ENCODE results near the gene MRGPRX2.
A peak's percentile ranks its signal among the peaks of the same experiment; 100 is the strongest.

Gene MRGPRX2

DNA sequence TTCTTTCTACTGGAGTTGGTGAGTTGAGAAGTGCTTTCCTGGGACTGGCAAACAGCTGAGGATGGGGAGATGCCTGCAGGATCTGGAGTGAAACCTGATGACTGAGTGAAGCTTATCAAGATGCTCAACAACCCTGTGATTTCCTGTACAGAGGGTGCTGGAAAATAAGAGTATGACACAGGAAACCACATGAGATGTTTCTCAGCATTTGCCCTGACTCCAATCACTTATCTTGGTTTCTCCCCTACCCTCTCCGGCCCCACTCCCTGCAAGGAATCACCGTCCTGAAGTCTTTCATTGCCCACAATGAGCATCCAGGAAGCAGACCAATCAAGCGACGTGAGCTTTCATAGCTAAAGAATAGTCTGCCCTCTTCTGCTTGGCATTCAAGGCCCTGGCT lies at the start of gene MRGPRX2:
Gene MRGPRX2, minus strand, starts transcription at position 89 of the 400 bp plus-strand sequence. CDS start 4,315 bp downstream, outside the sequence.
- DNase-seq (ENCODE audit: low read depth in 2 of 3, low spot score in 1 of 3): peak in 2 of 3 donors; percentile 8 to 17

DNA sequence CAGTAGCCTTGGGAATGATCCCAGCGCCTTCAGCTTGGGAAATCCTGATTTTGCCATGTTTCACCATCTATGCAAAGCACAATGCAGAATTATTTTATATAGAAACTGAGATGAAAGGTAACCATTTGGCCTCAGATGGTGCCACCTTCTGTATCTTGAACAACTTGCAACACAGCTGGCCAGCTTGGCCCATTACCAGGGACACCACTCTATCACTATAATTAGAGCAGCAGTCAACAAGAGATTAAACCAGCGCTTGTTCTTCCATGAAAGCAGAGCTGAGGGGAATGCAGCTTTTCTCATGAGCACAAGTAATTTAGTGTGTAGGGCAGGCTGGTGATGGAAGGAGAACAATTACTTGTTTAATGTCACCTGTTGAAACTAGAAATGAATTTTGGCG lies 49.8 kb upstream of the MRGPRX2 start:
- no peak for DNase-seq (ENCODE audit: low read depth in 2 of 3, low spot score in 1 of 3)

DNA sequence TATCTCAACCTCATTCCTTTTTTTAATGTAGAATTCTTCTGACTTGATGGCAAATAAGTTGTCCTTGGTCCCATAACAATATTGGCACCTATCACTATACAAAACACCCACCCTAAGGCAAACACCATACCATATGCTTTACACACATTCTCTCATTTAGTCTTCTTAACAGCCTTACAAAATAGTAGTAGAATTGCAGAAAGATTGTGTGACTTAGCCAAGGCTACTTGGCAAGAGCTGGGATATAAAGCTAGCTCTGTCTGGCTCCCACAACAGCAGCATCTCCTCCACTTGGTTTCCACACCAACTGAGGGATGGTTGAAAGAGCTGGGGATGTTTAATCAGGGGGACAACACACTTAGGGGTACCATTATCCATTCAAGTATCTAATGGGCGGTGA lies 46.6 kb upstream of the MRGPRX2 start:
- no peak for DNase-seq (ENCODE audit: low read depth in 2 of 3, low spot score in 1 of 3)

DNA sequence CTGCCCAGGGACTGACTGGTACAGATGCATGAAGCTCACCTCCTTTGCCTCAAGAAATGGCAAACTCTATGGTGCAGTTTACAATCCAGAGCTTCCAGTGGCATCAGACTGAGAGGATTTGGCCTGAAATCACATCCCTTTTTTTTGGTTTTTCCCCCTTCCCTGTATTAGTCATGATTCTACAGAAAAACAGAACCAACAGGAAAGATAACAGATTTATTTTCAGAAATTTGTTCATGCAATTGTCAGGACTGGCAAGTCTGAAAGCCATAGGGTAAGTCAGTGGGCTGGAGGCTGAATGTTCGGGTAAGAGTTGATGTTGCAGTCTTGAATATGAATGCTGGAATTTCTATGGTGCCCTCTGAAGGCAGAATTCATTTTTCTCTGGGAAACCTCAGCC lies 44.5 kb upstream of the MRGPRX2 start:
- no peak for DNase-seq (ENCODE audit: low read depth in 2 of 3, low spot score in 1 of 3)

DNA sequence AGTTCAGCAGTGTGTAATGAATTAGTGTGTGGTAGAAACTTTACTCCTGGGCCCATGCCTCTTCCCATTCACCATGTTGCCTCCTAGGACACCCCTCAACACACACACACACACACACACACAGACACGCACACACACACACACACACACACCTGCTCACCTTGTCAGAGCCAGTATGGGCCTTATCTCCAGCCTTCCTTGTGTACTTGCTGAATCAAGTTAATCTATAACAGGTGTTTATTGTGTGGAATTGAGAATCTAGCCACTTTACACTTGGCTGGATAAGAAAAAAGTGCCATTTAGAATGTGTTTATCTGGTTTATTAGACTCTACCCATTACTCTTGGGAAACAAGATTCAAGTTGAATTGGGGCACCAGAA lies 42.0 kb upstream of the MRGPRX2 start:
- no peak for DNase-seq (ENCODE audit: low read depth in 2 of 3, low spot score in 1 of 3)

DNA sequence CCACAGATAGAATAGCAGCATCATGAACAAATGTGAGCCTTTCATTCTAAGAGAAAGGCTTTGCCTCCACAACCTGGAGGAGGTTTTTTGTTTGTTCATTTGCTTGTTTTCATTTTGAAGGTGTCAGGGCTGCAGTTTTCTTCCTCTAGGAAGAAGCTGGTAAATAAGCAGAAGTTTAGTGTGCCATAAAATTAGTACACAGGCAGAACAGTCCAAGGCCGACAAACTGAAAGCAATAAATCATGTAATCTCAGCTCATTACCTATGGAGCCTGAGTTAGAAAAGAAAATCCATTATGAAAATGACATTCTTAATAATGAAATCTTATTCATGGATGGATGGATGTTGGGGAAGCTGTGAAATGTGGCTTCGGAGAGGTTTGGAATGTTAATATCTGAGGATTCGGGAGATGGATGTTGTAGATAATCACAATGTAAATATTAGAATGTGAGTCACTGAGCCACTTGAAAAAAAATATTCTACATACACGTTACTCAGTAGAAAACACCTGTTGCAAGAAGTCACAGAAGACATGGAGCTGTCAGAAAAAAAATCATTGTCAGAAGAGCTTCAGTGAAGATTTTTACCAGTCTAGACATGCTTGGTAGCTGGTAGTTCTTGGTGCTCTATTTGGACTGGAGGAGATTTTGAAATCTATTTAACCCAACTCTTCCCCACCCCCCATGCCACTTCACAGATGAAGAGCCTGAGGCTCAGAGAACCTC lies 41.4 kb upstream of the MRGPRX2 start:
- no peak for DNase-seq (ENCODE audit: low read depth in 2 of 3, low spot score in 1 of 3)

DNA sequence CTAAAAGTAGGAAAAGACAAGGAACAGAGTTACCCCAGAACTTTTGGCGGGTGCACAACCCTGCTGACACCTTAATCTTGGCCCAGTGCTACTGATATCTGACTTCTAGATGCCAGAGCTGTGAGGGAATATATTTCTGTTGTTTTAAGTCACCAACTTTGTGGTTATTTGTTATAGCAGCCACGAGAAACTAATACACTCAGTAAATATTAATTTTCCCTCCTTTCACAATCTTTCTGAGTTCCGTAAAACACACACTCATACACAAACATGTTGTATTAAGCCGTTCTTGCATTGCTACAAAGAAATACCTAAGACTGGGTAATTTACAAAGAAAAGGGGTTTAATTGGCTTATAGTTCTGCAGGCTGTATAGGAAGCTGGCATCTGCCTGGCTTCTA lies 40.4 kb upstream of the MRGPRX2 start:
- DNase-seq (ENCODE audit: low read depth in 2 of 3, low spot score in 1 of 3): no peak

DNA sequence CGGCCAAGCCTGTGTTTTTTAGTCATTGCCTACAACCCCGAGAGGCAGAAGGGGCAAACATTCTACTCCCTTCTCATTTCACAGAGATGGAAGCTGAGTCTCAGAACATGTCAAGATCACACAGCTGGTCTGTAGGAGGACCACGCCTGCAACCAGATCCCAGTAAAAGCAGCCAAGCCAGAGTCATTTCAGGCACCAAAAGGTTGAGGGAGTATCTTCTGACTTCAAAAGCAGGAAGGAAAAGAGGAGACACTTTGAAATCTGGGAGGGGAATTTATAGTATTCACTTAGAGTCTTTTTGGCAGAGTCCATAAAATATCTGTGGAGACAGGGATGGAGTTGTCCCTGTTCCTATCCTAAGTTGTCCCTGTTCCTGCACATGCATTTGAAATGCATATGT lies 38.6 kb upstream of the MRGPRX2 start:
- no peak for DNase-seq (ENCODE audit: low read depth in 2 of 3, low spot score in 1 of 3)

DNA sequence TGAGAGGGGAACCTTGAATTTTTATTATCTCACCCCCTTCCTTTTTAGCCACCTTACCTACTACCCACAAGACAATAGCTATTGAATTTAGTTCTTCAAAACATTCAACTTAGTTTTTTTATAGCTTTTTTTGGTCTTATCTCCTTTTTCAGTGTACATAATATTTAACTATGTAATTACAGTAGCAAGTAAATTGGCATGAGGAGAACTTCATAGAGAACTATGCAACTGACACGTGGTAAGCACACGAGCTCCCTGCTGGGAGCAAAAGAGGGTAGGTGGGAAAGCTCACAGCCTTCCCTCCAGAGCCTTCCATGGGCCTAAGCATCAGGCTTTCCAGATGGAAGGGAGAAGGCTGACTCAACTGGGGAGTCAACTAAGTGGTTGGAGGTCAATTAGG lies 34.3 kb upstream of the MRGPRX2 start:
- DNase-seq (ENCODE audit: low read depth in 2 of 3, low spot score in 1 of 3): no peak

DNA sequence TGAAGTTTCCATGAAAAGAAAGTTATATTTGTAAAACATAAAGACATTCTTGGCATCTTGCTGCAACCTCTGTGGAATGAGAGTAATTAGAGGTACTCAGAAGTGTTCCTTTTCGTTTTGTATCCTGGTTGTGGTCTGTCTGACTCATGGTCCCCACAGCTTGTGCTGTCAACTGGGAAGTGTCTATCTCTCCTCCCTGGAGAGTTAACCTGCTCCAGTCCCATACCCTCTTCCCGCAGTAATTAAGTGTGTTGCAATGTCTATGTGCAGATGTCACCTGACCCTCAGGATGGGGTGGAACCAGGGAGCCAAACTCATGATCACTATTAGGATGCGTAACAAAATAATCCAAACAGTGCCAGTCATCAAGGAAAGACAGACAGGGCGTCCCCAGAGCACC lies 33.5 kb upstream of the MRGPRX2 start:
- DNase-seq (ENCODE audit: low read depth in 2 of 3, low spot score in 1 of 3): no peak

DNA sequence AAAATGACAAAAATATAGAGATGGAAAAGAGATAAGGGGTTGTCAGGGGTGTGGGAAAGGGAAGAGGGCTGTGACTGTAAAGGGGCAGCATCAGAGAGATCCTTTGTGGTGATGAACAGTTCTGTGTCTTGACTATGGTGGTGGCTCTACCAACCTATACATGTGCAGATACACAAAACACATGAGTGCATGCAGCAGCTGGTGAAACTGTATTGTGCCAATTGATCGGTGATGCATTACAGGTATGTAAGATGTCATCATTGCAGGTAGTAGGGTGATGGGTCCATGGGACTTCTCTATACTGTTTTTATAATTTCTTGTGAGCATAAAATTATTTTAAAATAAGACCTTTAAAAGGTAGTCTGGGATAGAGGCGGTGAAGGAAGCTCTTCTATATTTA lies 32.3 kb upstream of the MRGPRX2 start:
- no peak for DNase-seq (ENCODE audit: low read depth in 2 of 3, low spot score in 1 of 3)

DNA sequence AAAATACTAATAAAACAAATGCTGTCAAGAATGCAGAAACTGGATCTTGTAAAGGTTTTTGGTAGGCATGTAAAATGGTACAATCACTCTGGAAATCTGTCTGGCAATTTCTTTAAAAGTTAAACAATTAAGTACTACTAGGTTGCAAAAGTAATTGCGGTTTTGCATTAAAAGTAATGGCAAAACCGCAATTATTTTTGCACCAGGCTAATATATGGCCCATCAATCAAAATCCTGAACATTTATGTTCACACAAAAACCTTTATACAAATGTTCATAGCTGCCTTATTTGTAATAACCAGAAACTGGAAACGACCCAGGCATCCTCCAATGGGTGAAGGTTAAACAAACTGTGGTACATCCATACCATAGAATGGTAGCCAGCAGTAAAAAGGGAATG lies 31.8 kb upstream of the MRGPRX2 start:
- no peak for DNase-seq (ENCODE audit: low read depth in 2 of 3, low spot score in 1 of 3)

DNA sequence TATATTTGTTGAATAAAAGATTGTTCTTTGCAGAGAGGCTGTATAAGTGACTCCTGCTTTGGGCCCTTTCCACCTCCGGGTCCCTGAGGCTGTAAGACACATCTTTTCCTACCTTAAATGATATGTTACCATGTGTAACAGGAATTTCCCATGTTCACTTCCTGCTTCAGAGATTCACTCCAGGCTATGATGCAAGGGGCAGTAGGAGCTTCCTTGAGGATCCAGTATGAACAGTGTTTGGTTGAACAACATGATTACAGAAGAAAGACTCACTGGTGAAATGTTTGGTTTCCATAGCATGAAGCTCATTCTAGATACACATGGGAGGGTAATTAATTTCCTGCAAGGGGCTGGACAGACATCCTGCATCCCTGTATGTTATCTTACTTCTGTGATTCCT lies 30.8 kb upstream of the MRGPRX2 start:
- no peak for DNase-seq (ENCODE audit: low read depth in 2 of 3, low spot score in 1 of 3)

DNA sequence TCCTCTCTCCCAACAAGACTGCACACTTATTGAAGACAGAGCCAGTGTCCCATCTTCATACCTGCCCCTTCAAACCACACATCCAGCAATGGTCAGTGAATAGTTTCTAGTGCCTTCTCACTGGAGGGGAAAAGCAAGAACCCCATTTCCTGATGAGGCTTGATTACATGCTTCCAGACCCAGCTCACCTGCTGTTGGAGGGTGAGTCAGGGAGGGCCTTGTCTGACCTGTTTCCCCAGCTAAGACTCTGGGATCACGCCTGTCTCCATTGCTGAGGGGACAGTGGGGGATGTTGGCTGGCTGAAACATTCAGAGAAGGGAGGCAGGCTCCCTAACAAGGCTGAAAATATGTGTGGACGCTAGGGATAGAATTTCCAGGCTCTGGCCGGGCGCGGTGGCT lies 28.9 kb upstream of the MRGPRX2 start:
- no peak for DNase-seq (ENCODE audit: low read depth in 2 of 3, low spot score in 1 of 3)

DNA sequence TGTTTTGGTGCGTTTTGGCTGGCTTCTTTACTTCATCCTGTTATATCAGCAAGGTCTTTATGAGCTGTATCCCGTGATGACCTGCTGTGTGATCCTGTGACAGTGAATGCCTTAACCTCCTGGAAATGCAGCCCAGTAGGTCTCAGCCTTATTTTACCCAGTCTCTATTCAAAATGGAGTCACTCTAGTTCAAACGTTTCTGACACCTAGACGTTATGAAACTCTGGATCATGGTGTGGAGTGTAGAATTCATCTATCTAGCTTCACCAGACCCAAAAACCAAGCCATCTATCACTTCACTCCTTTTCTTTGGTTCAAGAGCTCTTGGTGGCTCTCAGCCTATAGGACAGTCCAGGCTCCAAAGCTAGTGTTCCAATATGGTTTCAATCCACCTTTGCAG lies 28.3 kb upstream of the MRGPRX2 start:
- DNase-seq (ENCODE audit: low read depth in 2 of 3, low spot score in 1 of 3): no peak

DNA sequence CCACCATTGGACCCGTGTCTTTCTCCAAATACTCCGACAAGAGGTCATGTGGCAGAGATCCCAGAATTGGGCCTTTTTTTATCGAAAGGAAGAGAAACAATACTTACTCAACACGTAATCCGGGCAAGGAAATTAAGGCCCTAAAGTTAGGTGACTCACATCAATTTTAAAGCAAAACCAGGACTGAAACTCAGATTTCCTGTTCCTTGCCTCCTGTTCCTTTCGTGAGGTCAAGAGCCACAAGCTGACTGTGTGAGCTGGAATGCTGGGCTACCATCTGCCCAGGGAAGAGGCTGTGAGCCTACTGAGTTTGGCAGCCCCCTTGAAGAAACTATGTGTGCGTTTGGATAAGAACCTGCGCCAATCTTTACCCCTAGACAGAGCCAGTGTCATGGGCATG lies 27.1 kb upstream of the MRGPRX2 start:
- DNase-seq (ENCODE audit: low read depth in 2 of 3, low spot score in 1 of 3): no peak

DNA sequence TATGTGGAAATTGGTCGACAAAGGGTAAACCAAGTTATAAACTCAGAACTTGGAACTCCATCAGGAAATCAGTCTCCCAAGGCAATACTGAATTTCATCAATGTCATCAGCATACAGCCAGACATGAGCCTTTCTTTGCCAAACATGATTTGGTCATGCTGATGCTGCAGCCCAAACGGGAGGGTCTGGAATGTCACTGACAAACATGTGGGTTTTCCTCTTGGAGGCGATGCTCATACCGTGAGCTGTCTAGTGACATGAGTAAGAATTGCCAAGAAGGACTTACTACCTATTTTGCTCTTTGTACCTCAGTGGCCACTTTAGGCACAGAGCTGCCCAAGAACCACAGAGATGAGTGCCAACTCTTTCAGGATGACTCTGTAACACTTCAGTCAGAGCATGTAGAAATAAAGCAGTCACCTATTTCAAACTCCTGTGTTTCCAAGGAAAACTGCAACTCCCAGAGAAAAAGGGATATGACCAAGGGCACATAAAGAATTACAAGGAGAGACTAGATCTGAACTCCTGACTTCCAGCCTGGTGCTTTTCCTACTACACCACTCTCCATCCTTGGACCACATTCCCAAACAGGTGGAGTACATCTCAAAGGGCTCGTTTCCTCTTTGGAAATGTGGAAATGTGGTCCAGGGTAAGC lies 24.3 kb upstream of the MRGPRX2 start:
- DNase-seq (ENCODE audit: low read depth in 2 of 3, low spot score in 1 of 3): no peak

DNA sequence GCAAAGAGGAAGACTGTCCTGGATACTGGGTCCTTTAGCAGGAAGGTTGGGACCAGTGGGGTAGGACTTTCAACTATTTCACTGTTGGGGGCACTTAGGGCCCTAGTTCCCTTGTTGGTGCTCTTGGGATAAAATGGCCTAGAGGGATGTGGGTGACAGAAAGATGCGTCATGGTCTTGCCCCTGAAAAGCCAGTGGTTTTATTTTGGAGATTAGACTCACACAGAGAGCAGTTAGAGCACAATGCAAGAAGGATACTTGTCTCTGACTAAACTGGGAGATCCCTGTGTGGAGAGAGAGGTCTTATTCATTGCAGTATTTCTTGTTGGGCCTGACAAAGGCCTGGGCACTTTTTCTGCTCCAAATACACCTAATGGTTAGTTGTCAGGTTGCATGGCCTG lies 22.6 kb upstream of the MRGPRX2 start:
- DNase-seq (ENCODE audit: low read depth in 2 of 3, low spot score in 1 of 3): no peak

DNA sequence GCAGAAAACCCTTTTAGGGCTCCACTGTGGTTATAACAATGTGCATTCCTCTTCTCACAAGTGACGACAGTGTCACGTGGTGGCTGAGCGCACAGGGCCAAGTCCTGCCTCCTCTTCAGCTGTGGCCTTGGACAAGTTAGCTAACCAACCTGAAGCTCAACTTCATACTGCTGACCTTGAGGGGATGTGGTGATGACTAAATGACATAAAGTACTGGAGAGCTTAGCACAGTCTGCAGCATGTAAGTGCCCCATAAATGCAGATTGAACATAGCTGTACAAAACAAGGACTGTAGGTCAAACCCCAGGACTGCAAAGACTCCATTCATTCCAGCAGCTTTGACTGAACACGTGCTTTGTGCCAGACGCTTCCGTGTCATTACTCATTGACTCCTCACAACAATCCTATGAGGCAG lies 20.1 kb upstream of the MRGPRX2 start:
- no peak for DNase-seq (ENCODE audit: low read depth in 2 of 3, low spot score in 1 of 3)

DNA sequence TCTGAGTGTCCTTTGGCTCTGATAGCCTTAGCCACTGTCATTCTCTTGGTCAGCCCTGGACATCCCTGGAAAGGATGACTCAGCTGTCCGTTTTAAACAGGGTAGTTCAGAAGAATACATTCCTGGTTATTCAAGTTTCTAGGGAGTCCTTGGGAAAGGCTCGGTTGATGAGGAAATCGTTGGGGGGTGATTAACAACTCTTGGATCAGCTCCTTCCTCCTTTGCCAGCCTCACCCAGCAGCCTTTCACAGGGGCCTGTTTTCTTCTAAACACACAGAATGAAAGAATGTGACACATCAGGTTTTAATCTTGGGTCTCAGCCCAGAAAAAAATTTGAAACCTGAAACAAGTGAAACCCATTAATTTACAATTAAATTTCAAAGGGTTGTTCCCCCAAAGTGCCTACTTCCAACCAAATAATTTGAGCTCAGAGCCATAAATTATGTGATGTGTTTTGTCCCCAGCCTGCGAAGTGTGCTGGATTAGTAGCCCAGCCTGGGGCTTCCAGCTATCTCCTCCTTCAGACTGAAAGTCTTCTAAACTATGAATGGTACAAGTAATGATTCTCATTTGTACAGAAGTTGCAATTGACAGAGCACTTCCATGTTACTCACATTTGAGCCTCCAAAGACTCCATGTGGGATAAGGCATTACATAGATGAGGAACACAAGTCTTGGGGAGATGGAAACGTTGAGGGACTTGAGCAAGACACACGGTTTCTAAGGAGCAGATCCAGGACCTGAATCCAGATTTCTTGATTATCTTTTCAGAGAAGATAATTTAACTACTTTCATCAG lies 19.3 kb upstream of the MRGPRX2 start:
- DNase-seq (ENCODE audit: low read depth in 2 of 3, low spot score in 1 of 3): no peak

DNA sequence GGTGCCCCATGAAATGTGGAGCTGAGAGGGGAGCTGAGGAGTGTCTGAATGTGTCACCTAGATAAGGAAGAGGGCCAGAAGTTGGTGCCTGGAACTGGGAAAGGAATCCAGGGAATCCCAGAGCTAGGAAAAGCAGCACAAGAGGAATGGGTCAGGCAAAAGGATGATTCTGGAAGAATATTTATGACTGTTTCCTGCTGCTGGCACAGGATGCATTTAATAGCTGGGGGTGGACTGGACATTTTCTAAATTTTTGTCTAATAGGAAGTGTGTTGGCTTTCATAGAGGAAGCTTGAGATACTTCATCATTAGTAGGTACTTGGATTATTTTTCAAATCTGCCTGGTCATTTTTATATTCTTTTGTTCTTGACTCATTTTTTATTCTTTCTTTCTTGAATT lies 17.4 kb upstream of the MRGPRX2 start:
- DNase-seq (ENCODE audit: low read depth in 2 of 3, low spot score in 1 of 3): no peak
